Measurements from ENCODE around the gene MS4A10.
"Not testable (repeated sequence)": the region's sequence is repeated elsewhere in the genome, so short reads cannot be mapped to it uniquely, and the experiment has no call there.

The MS4A10 gene

GRCh38 chr11:60788401-60789125 lies 3.4 kb downstream of the MS4A10 start:
- no peak for DNase-seq

GRCh38 chr11:60790726-60791125 lies 5.6 kb downstream of the MS4A10 start:
- DNase-seq: no peak

- no peak for DNase-seq
Observed at GRCh38 chr11:60791153-60791933, 6.2 kb downstream of the MS4A10 start.

GRCh38 chr11:60792521-60792920 lies 7.4 kb downstream of the MS4A10 start:
- DNase-seq: no peak

GRCh38 chr11:60795291-60795690 lies 10.2 kb downstream of the MS4A10 start:
- no peak for DNase-seq

- DNase-seq: no peak
Observed at GRCh38 chr11:60797846-60798630, 12.9 kb downstream of the MS4A10 start.

GRCh38 chr11:60798631-60799030 lies 13.5 kb downstream of the MS4A10 start:
- DNase-seq: no peak

- no peak for DNase-seq
Observed at GRCh38 chr11:60801194-60801593, 16.1 kb downstream of the MS4A10 start.

- no peak for DNase-seq
Observed at GRCh38 chr11:60803273-60803936, 18.3 kb downstream of the MS4A10 start.

- DNase-seq: no peak
Observed at GRCh38 chr11:60809249-60809648, 24.1 kb downstream of the MS4A10 start.

GRCh38 chr11:60809691-60810090 lies 24.6 kb downstream of the MS4A10 start:
- no peak for DNase-seq

GRCh38 chr11:60810151-60810550 lies 25.0 kb downstream of the MS4A10 start:
- DNase-seq: no peak

GRCh38 chr11:60810569-60810968 lies 25.4 kb downstream of the MS4A10 start:
- DNase-seq: no peak

- no peak for DNase-seq
Observed at GRCh38 chr11:60813324-60813723, 28.2 kb downstream of the MS4A10 start.

GRCh38 chr11:60814112-60814511 lies 29.0 kb downstream of the MS4A10 start:
- DNase-seq: no peak

- DNase-seq: no peak
Observed at GRCh38 chr11:60816590-60817157, 31.5 kb downstream of the MS4A10 start.

GRCh38 chr11:60818057-60818456 lies 32.9 kb downstream of the MS4A10 start:
- no peak for DNase-seq

- DNase-seq: no peak
Observed at GRCh38 chr11:60821827-60822599, 36.9 kb downstream of the MS4A10 start.

GRCh38 chr11:60823745-60824306 lies 38.7 kb downstream of the MS4A10 start:
- DNase-seq: not testable (repeated sequence)

GRCh38 chr11:60825118-60825517 lies 40.0 kb downstream of the MS4A10 start:
- no peak for DNase-seq

- no peak for DNase-seq
Observed at GRCh38 chr11:60825790-60826189, 40.7 kb downstream of the MS4A10 start.
